H1 (cell line): ENCODE data around the gene CTCF. TPM values are rescaled to one million over a fixed set of nuclear protein-coding genes. Genes with fewer than 3 reads are reported as not detected.

Source experiments
- CTCF ChIA-PET: fragments of 300-600 bp; sonication (Branson Sonifier 250); formaldehyde crosslinking; loops from one replicate; lab custom pipeline; 2021; ENCODE audit not compliant: partially characterized antibody; lab: Charles Lee
- POLR2A ChIA-PET: fragments of 300-600 bp; sonication (Branson Sonifier 250); formaldehyde crosslinking; loops from one replicate; lab custom pipeline; 2021; ENCODE audit warnings: inconsistent platforms; ENCODE audit not compliant: partially characterized antibody; lab: Charles Lee
- DNase-seq, 2 experiments: peaks; one replicate each; pipeline versions ENCODE4 v3.0.0 to v3.0.0-alpha.2; 2010 to 2022; ENCODE audit warnings: low spot score in 2 of 2, low read depth in 1 of 2, mixed read lengths in 1 of 2
- FAIRE-seq: peaks from 2 replicates; lab custom pipeline; 2011; peaks lifted over from hg19 to GRCh38; lab: Jason Lieb, UNC
- H2AFZ ChIP-seq: 2 replicates; pipeline ENCODE4 v1.8.1; 2012; ENCODE audit warnings: low read length, inconsistent platforms
- H2AK5ac ChIP-seq: 2 replicates; pipeline ENCODE4 v1.6.1; 2013; ENCODE audit warnings: low read depth, low read length
- H2BK120ac ChIP-seq: replicated peaks from 2 replicates; pipeline ENCODE3; 2013; ENCODE audit warnings: low read depth, low read length, inconsistent platforms
- H2BK12ac ChIP-seq: 2 replicates; pipeline ENCODE4 v1.6.1; 2013; ENCODE audit warnings: low read depth, low read length
- H2BK15ac ChIP-seq: 2 replicates; pipeline ENCODE4 v1.6.1; 2013; ENCODE audit warnings: low read length
- H2BK20ac ChIP-seq: 2 replicates; pipeline ENCODE4 v1.6.1; 2013; ENCODE audit warnings: low read length
- H2BK5ac ChIP-seq: 2 replicates; pipeline ENCODE4 v1.6.1; 2013; ENCODE audit warnings: low read depth, low read length
- H3K14ac ChIP-seq: 2 replicates; pipeline ENCODE4 v1.6.1; 2013; ENCODE audit warnings: inconsistent platforms; ENCODE audit not compliant: insufficient read length
- H3K18ac ChIP-seq: 2 replicates; pipeline ENCODE4 v1.6.1; 2013; ENCODE audit warnings: low read length; ENCODE audit errors: extremely low read depth
- H3K23ac ChIP-seq: 2 replicates; pipeline ENCODE4 v1.6.1; 2013; ENCODE audit warnings: inconsistent platforms; ENCODE audit not compliant: insufficient read length
- H3K23me2 ChIP-seq: 2 replicates; pipeline ENCODE4 v1.6.1; 2013; ENCODE audit warnings: low read depth, low read length
- H3K27ac ChIP-seq: 2 replicates; pipeline ENCODE4 v1.6.1; 2011; ENCODE audit warnings: low read depth, low read length, inconsistent platforms
- H3K27me3 ChIP-seq, 4 experiments: replicated peaks in 1 of 4; 1 replicate in 1 of 4; 2 replicates in 3 of 4; pipeline versions ENCODE4 v1.6.1 to v1.8.1; 2011 to 2013; ENCODE audit warnings: low read length in 3 of 4, mild to moderate bottlenecking in 3 of 4, inconsistent platforms in 2 of 4, mixed read lengths in 2 of 4, moderate library complexity in 1 of 4; ENCODE audit not compliant: control insufficient read depth in 3 of 4, insufficient read depth in 3 of 4; ENCODE audit errors: extremely low read depth in 1 of 4
- H3K36me3 ChIP-seq, 4 experiments: 2 replicates each; pipeline versions ENCODE4 v1.6.1 to v1.8.1; 2011 to 2013; ENCODE audit warnings: mild to moderate bottlenecking in 4 of 4, low read length in 3 of 4, moderate library complexity in 2 of 4, control low read depth in 1 of 4, inconsistent platforms in 1 of 4; ENCODE audit not compliant: insufficient read depth in 4 of 4, control insufficient read depth in 2 of 4
- H3K4ac ChIP-seq: replicated peaks from 2 replicates; pipeline ENCODE3; 2013; ENCODE audit warnings: low read length, low read depth, mixed read lengths, inconsistent platforms; ENCODE audit not compliant: insufficient read length
- H3K4me1 ChIP-seq, 4 experiments: replicated peaks in 1 of 4; 1 replicate in 1 of 4; 2 replicates in 3 of 4; pipeline versions ENCODE4 v1.6.1 to v1.8.1; 2011 to 2013; ENCODE audit warnings: low read length in 3 of 4, inconsistent platforms in 2 of 4, mixed read lengths in 1 of 4; ENCODE audit not compliant: insufficient read depth in 4 of 4, control insufficient read depth in 3 of 4
- H3K4me2 ChIP-seq, 2 experiments: 2 replicates each; pipeline versions ENCODE4 v1.6.1 to v1.8.1; 2011 to 2013; ENCODE audit warnings: low read depth in 2 of 2, low read length in 2 of 2, control low read depth in 1 of 2, inconsistent platforms in 1 of 2, mild to moderate bottlenecking in 1 of 2; ENCODE audit not compliant: insufficient read depth in 1 of 2
- H3K4me3 ChIP-seq, 4 experiments: fragments of 200-600, 300-600 bp in 1 of 4; sonication (generic), shearing (Covaris generic), sonication (Bioruptor Twin) in 1 of 4; 2 replicates each; pipeline versions ENCODE4 v1.5.1 to v1.8.1; 2011 to 2016; ENCODE audit warnings: low read length in 4 of 4, low read depth in 3 of 4, control low read depth in 2 of 4, inconsistent platforms in 2 of 4, mild to moderate bottlenecking in 2 of 4, mixed read lengths in 1 of 4, moderate library complexity in 1 of 4; ENCODE audit not compliant: insufficient read depth in 2 of 4; ENCODE audit errors: extremely low read depth in 1 of 4
- H3K56ac ChIP-seq: replicated peaks from 2 replicates; pipeline ENCODE3; 2013; ENCODE audit warnings: low read depth, mild to moderate bottlenecking, mixed read lengths, low read length, inconsistent platforms; ENCODE audit not compliant: insufficient read length
- H3K79me1 ChIP-seq: 2 replicates; pipeline ENCODE4 v1.6.1; 2013; ENCODE audit warnings: low read depth, low read length, control low read depth
- H3K79me2 ChIP-seq, 2 experiments: 2 replicates each; pipeline versions ENCODE4 v1.6.1 to v1.8.1; 2012 to 2013; ENCODE audit warnings: low read length in 2 of 2, mild to moderate bottlenecking in 2 of 2, inconsistent platforms in 1 of 2; ENCODE audit not compliant: insufficient read depth in 2 of 2, control insufficient read depth in 1 of 2
- H3K9ac ChIP-seq, 4 experiments: replicated peaks in 1 of 4; 1 replicate in 1 of 4; 2 replicates in 3 of 4; pipeline versions ENCODE4 v1.6.1 to v1.8.1; 2011 to 2013; ENCODE audit warnings: low read depth in 3 of 4, low read length in 3 of 4, control low read depth in 2 of 4, mild to moderate bottlenecking in 2 of 4, moderate library complexity in 2 of 4, inconsistent platforms in 1 of 4; ENCODE audit errors: extremely low read depth in 1 of 4
- H3K9me3 ChIP-seq, 2 experiments: 2 replicates each; pipeline versions ENCODE4 v1.6.1 to v1.8.1; 2012 to 2013; ENCODE audit warnings: mild to moderate bottlenecking in 2 of 2, moderate library complexity in 2 of 2, control low read depth in 1 of 2, inconsistent platforms in 1 of 2, low read depth in 1 of 2, low read length in 1 of 2, mixed read lengths in 1 of 2; ENCODE audit not compliant: insufficient read depth in 2 of 2
- H4K20me1 ChIP-seq, 2 experiments: replicated peaks in 1 of 2; 2 replicates each; pipeline versions ENCODE3 to v1.8.1; 2011 to 2013; ENCODE audit warnings: inconsistent platforms in 2 of 2, low read length in 2 of 2, mild to moderate bottlenecking in 1 of 2; ENCODE audit not compliant: insufficient read depth in 2 of 2, control insufficient read depth in 1 of 2
- H4K5ac ChIP-seq: 2 replicates; pipeline ENCODE4 v1.6.1; 2013; ENCODE audit warnings: low read length, low read depth, mixed read lengths, inconsistent platforms; ENCODE audit not compliant: insufficient read length
- H4K8ac ChIP-seq: 2 replicates; pipeline ENCODE4 v1.8.0; 2013; ENCODE audit warnings: mild to moderate bottlenecking, moderate library complexity, low read length, inconsistent platforms; ENCODE audit not compliant: insufficient read depth; ENCODE audit errors: extremely low read depth
- H4K91ac ChIP-seq: replicated peaks from 2 replicates; pipeline ENCODE3; 2013; ENCODE audit warnings: low read length, mixed read lengths, inconsistent platforms; ENCODE audit not compliant: insufficient read length
- CBX8 ChIP-seq: fragments of 300-800, 300-1000 bp; sonication (generic); IDR thresholded peaks from 2 replicates; pipeline ENCODE4 v1.7.1; 2016; ENCODE audit warnings: low read depth, low read length, borderline replicate concordance
- RAD21 ChIP-seq, 2 experiments: IDR thresholded peaks in 1 of 2; conservative IDR thresholded peaks in 1 of 2; 2 replicates each; pipeline ENCODE4 v1.6.1; 2011; ENCODE audit warnings: low read depth in 2 of 2, low read length in 2 of 2, improper control_type of control experiment in 1 of 2, inconsistent platforms in 1 of 2, mild to moderate bottlenecking in 1 of 2, moderate library complexity in 1 of 2
- RFX5 ChIP-seq: IDR thresholded peaks from 2 replicates; pipeline ENCODE4 v1.6.1; 2011; ENCODE audit warnings: low read depth, low read length, improper control_type of control experiment, borderline replicate concordance
- TCF12 ChIP-seq: IDR thresholded peaks from 2 replicates; pipeline ENCODE4 v1.6.1; 2011; ENCODE audit warnings: low read depth, mild to moderate bottlenecking, low read length
- WGBS, 2 experiments: shearing (Covaris generic) in 1 of 2; methylation state at CpG; one replicate each; pipeline versions ENCODE4 v1.1.6 to v1.1.7; 2013 to 2015; ENCODE audit warnings: low lambda C conversion rate in 2 of 2, mixed read lengths in 2 of 2, inconsistent platforms in 1 of 2, low coverage in 1 of 2, missing lambda C conversion rate in 1 of 2; ENCODE audit not compliant: insufficient replicate concordance in 2 of 2, insufficient coverage in 1 of 2, insufficient read length in 1 of 2; ENCODE audit errors: extremely low coverage in 1 of 2, missing lambda C conversion rate in 1 of 2; 5-methylcytosine and 5-hydroxymethylcytosine counted together
- polyA plus RNA-seq, 7 experiments: library from polyadenylated mRNA; depleted of rRNA in 3 of 7; stranded (reverse) in 5 of 7; unstranded in 2 of 7; fragments of >200 nt in 5 of 7; fragments of 200-250 nt in 2 of 7; gene quantifications; 1 replicate in 5 of 7; 2 replicates in 1 of 7; 4 replicates in 1 of 7; pipeline versions ENCODE4 v1.2.1 to v1.2.3, GENCODE V29; 2011 to 2013; ENCODE audit warnings: missing spikeins in 2 of 7, mixed read lengths in 2 of 7
- total RNA-seq: library from RNA; stranded (reverse); fragmentation: NEBNext Ultra II Directional; extraction: Animal tissue kit (Norgen Biotek cat#: 25700); gene quantifications from 2 replicates; pipeline ENCODE4 v1.2.1, GENCODE V29; 2021

Gene CTCF
- total and polyA plus RNA-seq, 2 of the 8 experiments (the other 6 are each of a cell fraction or from before 2014, with no cell fraction given) = 32.4 to 66.0 TPM

- Histone ChIP-seq H3K9ac (no peak overlapping the region), H4K8ac (no peak overlapping the region), H3K36me3 (peaks cover 0 to 7% (median 2%) of the 10 kb centered on the region in 4 experiments; a peak in 3 of 8 replicates), H3K4me3 (no peak overlapping the region), H3K14ac (no peak overlapping the region), H3K9me3 (no peaks in the 10 kb centered on the region), H3K4ac (no peak overlapping the region), H2BK5ac (no peak overlapping the region), H3K27me3 (no peaks in the 10 kb centered on the region), H3K4me1 (no peaks in the 10 kb centered on the region), H3K18ac (no peak overlapping the region), H4K20me1 (peaks cover 1 to 5% of the 10 kb centered on the region in 2 experiments), H3K23ac (no peak overlapping the region), H3K27ac (no peak overlapping the region), H2AFZ (no peak overlapping the region), H3K79me1 (no peaks in the 10 kb centered on the region; the same call in none of the 2 replicates), H3K4me2 (no peak overlapping the region), H2AK5ac (no peak overlapping the region), H2BK12ac (no peak overlapping the region), H4K91ac (no peak overlapping the region), H3K23me2 (no peaks in the 10 kb centered on the region), H3K79me2 (no peaks in the 10 kb centered on the region), H2BK120ac (no peak overlapping the region), H2BK20ac (no peak overlapping the region), H4K5ac (no peak overlapping the region), H3K56ac (no peak overlapping the region), H2BK15ac (no peak overlapping the region)
- 95% methylated on average over 10 of the region's 12 CpGs; no CpG with 5 or more reads in 1 of the 2 experiments for WGBS, 2 experiments
- ChIA-PET CTCF (interaction anchor here (0.6 to 1.3 kb wide), 3 partner anchors 45 to 315 kb away, joined by 4 to 6 read pairs (median 4); no protein-coding TSS in a partner anchor), POLR2A (no interaction called here)
- no peak for DNase-seq
- no peak for TF ChIP-seq RAD21 (IDR thresholded peaks at IDR 0.05 in 1 of 2, conservative IDR thresholded peaks at IDR 0.05 in 1 of 2; ENCODE audit: low read depth in 2 of 2, low read length in 2 of 2)
- no peak for TF ChIP-seq CBX8
- no peak for TF ChIP-seq TCF12
- no peak for TF ChIP-seq RFX5
- no peak for FAIRE-seq
Measured at GRCh38 chr16:67678354-67679023, 116.2 kb downstream of the CTCF start.
